HepG2 (cell line): Measurements from ENCODE around the gene LOC128125822.

Source experiments
- KLF13 ChIP-seq: sonication (generic); formaldehyde crosslinking; IDR thresholded peaks from 2 replicates; pipeline ENCODE4 v1.4.0; 2020; ENCODE audit warnings: mild to moderate bottlenecking, missing genetic modification reagents
- NAIF1 ChIP-seq: sonication (generic); formaldehyde crosslinking; IDR thresholded peaks from 2 replicates; pipeline ENCODE4 v1.5.0; 2020; ENCODE audit warnings: mild to moderate bottlenecking, missing genetic modification reagents, borderline replicate concordance
- PHB2 ChIP-seq: fragments of 450-650 bp; IDR thresholded peaks from 2 replicates; pipeline ENCODE4 v1.6.1; 2018; ENCODE audit not compliant: partially characterized antibody
- RAD21 ChIP-seq: fragments of 450-650 bp; formaldehyde crosslinking; IDR thresholded peaks from 2 replicates; pipeline ENCODE4 v1.5.0; 2020; ENCODE audit warnings: mild to moderate bottlenecking
- RARG ChIP-seq: sonication (generic); formaldehyde crosslinking; IDR thresholded peaks from 2 replicates; pipeline ENCODE4 v1.4.0; 2020; ENCODE audit warnings: low read depth, mild to moderate bottlenecking, missing genetic modification reagents
- RBFOX2 ChIP-seq: fragments of 200-400 bp; formaldehyde crosslinking; IDR thresholded peaks from 2 replicates; pipeline ENCODE4 v1.6.1; 2017; ENCODE audit warnings: low read depth, mild to moderate bottlenecking, low read length
- SPEN ChIP-seq: sonication (generic); formaldehyde crosslinking; IDR thresholded peaks from 2 replicates; pipeline ENCODE4 v1.5.1; 2020; ENCODE audit warnings: low read depth, mild to moderate bottlenecking, missing genetic modification reagents
- ZNF101 ChIP-seq: sonication (generic); formaldehyde crosslinking; IDR thresholded peaks from 2 replicates; pipeline ENCODE4 v1.4.0; 2020; ENCODE audit warnings: mild to moderate bottlenecking, low read depth, missing genetic modification reagents, borderline replicate concordance
- ZNF225 ChIP-seq: sonication (generic); formaldehyde crosslinking; IDR thresholded peaks from 2 replicates; pipeline ENCODE4 v1.4.0; 2020; ENCODE audit warnings: mild to moderate bottlenecking, missing genetic modification reagents
- TF ChIP-seq, protein P1 (sequence below): sonication (generic); formaldehyde crosslinking; IDR thresholded peaks from 2 replicates; pipeline ENCODE4 v1.9.0; 2021; ENCODE audit warnings: missing genetic modification reagents, borderline replicate concordance
- TF ChIP-seq, protein P2 (sequence below), 2 experiments: sonication (generic) in 1 of 2; formaldehyde crosslinking in 1 of 2; IDR thresholded peaks; 2 replicates each; pipeline versions ENCODE4 v1.4.0 to v1.6.1; 2018 to 2020; ENCODE audit warnings: missing genetic modification reagents in 2 of 2, borderline replicate concordance in 1 of 2, low read depth in 1 of 2, mild to moderate bottlenecking in 1 of 2, missing biosample characterization in 1 of 2
- TF ChIP-seq, protein P3 (sequence below): sonication (generic); formaldehyde crosslinking; IDR thresholded peaks from 2 replicates; pipeline ENCODE4 v1.4.0; 2020; ENCODE audit warnings: missing genetic modification reagents
- TF ChIP-seq, protein P4 (sequence below): IDR thresholded peaks from 2 replicates; pipeline ENCODE4 v1.6.1; 2016; ENCODE audit warnings: missing compliant biosample characterization, missing genetic modification reagents, borderline replicate concordance
- TF ChIP-seq, protein P5 (sequence below): sonication (generic); IDR thresholded peaks from 2 replicates; pipeline ENCODE4 v1.6.1; 2016; ENCODE audit warnings: low read depth, borderline replicate concordance
- TF ChIP-seq, protein P6 (sequence below): sonication (generic); formaldehyde crosslinking; IDR thresholded peaks from 2 replicates; pipeline ENCODE4 v1.4.0; 2020; ENCODE audit warnings: missing genetic modification reagents, borderline replicate concordance

LOC128125822 gene

DNA sequence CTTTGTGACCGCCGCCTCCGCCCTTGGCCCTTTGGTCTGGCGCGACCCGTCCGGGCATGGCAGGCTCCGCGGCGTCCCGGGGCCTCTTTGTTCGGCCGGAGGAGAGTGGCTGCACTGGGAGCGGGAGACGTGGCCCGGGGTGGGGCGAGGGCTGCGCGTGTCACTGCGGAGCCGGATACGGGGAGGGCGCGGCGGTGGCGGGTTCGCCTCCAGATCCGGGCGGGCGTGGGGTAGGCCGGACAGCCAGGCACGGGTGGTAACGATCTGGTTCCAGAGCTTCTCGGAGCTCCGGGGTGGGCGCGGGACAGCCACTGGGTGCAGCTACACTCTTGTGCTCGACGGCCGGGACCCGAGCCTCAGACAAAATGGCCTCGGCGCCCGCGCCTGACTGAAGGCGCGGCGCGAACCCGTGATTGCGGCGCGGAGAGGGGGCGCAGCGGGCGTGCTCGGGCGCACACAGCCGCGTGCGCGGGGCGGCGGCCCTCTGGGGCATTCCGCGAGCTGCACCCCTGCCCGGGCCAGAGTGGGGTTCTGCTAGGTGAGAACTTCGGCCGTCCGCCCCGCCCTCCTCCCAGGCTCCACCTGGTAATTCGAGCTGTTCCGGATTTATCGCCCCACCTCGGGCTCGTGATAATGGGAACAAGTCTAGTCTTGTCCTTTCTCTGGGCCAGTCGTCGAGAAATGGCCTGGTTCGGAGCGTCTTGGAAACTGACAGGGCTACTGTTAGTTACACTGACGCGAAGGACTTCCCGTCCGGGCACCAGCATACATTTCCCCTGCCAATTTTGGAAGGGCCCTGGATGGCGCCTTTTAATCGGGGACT, 1.0 kb downstream of the LOC128125822 start (continued):
- TF ChIP-seq, protein P1, sequence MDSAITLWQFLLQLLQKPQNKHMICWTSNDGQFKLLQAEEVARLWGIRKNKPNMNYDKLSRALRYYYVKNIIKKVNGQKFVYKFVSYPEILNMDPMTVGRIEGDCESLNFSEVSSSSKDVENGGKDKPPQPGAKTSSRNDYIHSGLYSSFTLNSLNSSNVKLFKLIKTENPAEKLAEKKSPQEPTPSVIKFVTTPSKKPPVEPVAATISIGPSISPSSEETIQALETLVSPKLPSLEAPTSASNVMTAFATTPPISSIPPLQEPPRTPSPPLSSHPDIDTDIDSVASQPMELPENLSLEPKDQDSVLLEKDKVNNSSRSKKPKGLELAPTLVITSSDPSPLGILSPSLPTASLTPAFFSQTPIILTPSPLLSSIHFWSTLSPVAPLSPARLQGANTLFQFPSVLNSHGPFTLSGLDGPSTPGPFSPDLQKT, result 0 out of 2 replicates have a peak, but pooled peaks have one; percentile 19
- 0 out of 2 replicates have a peak, but pooled peaks have one; percentile 46 for TF ChIP-seq RARG
- TF ChIP-seq ZNF101, result no peak; the same call in 1 of the 2 replicates
- TF ChIP-seq, protein P2, sequence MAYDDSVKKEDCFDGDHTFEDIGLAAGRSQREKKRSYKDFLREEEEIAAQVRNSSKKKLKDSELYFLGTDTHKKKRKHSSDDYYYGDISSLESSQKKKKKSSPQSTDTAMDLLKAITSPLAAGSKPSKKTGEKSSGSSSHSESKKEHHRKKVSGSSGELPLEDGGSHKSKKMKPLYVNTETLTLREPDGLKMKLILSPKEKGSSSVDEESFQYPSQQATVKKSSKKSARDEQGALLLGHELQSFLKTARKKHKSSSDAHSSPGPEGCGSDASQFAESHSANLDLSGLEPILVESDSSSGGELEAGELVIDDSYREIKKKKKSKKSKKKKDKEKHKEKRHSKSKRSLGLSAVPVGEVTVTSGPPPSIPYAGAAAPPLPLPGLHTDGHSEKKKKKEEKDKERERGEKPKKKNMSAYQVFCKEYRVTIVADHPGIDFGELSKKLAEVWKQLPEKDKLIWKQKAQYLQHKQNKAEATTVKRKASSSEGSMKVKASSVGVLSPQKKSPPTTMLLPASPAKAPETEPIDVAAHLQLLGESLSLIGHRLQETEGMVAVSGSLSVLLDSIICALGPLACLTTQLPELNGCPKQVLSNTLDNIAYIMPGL (CRISPR knock-in tag; IDR thresholded peaks at IDR 0.05; ENCODE audit: borderline replicate concordance in 1 of 2, low read depth in 1 of 2), result peak; percentile 4 to 48; a peak in 3 of 4 replicates
- no peak for TF ChIP-seq PHB2
- TF ChIP-seq RAD21 (CRISPR knock-in tag), result 0 out of 2 replicates have a peak, but pooled peaks have one; percentile 33
- peak; percentile 90 for TF ChIP-seq SPEN (CRISPR knock-in tag)
- TF ChIP-seq, protein P3, sequence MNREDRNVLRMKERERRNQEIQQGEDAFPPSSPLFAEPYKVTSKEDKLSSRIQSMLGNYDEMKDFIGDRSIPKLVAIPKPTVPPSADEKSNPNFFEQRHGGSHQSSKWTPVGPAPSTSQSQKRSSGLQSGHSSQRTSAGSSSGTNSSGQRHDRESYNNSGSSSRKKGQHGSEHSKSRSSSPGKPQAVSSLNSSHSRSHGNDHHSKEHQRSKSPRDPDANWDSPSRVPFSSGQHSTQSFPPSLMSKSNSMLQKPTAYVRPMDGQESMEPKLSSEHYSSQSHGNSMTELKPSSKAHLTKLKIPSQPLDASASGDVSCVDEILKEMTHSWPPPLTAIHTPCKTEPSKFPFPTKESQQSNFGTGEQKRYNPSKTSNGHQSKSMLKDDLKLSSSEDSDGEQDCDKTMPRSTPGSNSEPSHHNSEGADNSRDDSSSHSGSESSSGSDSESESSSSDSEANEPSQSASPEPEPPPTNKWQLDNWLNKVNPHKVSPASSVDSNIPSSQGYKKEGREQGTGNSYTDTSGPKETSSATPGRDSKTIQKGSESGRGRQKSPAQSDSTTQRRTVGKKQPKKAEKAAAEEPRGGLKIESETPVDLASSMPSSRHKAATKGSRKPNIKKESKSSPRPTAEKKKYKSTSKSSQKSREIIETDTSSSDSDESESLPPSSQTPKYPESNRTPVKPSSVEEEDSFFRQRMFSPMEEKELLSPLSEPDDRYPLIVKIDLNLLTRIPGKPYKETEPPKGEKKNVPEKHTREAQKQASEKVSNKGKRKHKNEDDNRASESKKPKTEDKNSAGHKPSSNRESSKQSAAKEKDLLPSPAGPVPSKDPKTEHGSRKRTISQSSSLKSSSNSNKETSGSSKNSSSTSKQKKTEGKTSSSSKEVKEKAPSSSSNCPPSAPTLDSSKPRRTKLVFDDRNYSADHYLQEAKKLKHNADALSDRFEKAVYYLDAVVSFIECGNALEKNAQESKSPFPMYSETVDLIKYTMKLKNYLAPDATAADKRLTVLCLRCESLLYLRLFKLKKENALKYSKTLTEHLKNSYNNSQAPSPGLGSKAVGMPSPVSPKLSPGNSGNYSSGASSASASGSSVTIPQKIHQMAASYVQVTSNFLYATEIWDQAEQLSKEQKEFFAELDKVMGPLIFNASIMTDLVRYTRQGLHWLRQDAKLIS (CRISPR knock-in tag), result peak; percentile 90
- TF ChIP-seq NAIF1 (CRISPR knock-in tag), result peak; percentile 69
- TF ChIP-seq, protein P4, sequence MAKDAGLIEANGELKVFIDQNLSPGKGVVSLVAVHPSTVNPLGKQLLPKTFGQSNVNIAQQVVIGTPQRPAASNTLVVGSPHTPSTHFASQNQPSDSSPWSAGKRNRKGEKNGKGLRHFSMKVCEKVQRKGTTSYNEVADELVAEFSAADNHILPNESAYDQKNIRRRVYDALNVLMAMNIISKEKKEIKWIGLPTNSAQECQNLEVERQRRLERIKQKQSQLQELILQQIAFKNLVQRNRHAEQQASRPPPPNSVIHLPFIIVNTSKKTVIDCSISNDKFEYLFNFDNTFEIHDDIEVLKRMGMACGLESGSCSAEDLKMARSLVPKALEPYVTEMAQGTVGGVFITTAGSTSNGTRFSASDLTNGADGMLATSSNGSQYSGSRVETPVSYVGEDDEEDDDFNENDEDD (CRISPR knock-in tag), result peak; percentile 63; the same call in 1 of the 2 replicates
- 0 out of 2 replicates have a peak, but pooled peaks have one; percentile 34 for TF ChIP-seq ZNF225 (CRISPR knock-in tag)
- TF ChIP-seq, protein P5, sequence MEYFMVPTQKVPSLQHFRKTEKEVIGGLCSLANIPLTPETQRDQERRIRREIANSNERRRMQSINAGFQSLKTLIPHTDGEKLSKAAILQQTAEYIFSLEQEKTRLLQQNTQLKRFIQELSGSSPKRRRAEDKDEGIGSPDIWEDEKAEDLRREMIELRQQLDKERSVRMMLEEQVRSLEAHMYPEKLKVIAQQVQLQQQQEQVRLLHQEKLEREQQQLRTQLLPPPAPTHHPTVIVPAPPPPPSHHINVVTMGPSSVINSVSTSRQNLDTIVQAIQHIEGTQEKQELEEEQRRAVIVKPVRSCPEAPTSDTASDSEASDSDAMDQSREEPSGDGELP, result peak; percentile 54; the same call in 1 of the 2 replicates
- TF ChIP-seq KLF13 (CRISPR knock-in tag), result no peak; the same call in 1 of the 2 replicates
- TF ChIP-seq RBFOX2, result peak; percentile 98
- TF ChIP-seq, protein P6, sequence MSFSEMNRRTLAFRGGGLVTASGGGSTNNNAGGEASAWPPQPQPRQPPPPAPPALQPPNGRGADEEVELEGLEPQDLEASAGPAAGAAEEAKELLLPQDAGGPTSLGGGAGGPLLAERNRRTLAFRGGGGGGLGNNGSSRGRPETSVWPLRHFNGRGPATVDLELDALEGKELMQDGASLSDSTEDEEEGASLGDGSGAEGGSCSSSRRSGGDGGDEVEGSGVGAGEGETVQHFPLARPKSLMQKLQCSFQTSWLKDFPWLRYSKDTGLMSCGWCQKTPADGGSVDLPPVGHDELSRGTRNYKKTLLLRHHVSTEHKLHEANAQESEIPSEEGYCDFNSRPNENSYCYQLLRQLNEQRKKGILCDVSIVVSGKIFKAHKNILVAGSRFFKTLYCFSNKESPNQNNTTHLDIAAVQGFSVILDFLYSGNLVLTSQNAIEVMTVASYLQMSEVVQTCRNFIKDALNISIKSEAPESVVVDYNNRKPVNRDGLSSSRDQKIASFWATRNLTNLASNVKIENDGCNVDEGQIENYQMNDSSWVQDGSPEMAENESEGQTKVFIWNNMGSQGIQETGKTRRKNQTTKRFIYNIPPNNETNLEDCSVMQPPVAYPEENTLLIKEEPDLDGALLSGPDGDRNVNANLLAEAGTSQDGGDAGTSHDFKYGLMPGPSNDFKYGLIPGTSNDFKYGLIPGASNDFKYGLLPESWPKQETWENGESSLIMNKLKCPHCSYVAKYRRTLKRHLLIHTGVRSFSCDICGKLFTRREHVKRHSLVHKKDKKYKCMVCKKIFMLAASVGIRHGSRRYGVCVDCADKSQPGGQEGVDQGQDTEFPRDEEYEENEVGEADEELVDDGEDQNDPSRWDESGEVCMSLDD (CRISPR knock-in tag), result peak; percentile 99
